ENCODE measurements around the gene DIS3L.
A peak's percentile ranks its signal among the peaks of the same experiment; 100 is the strongest.
"Not testable (repeated sequence)": the region's sequence is repeated elsewhere in the genome, so short reads cannot be mapped to it uniquely, and the experiment has no call there.

Gene DIS3L

DNA sequence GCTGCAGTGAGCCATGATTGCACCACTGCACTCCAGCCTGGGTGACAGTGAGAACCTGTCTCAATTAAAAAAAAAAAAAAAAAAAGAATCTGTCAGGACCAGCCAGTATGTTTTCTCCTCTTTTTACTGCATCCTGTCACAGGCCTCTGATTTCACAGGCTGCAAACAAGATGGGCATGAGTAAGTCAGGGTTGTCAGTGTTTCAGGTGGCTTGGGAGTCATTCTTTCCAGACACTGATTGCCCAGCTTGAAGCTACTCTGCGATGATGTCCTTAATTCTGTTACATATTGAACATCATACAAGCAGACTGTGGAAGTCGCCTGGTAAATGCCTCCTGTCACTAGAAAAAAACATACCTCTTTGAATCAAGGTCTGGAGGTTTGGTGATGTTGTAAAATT, 18.8 kb downstream of the DIS3L start:
- no peak for DNase-seq

DNA sequence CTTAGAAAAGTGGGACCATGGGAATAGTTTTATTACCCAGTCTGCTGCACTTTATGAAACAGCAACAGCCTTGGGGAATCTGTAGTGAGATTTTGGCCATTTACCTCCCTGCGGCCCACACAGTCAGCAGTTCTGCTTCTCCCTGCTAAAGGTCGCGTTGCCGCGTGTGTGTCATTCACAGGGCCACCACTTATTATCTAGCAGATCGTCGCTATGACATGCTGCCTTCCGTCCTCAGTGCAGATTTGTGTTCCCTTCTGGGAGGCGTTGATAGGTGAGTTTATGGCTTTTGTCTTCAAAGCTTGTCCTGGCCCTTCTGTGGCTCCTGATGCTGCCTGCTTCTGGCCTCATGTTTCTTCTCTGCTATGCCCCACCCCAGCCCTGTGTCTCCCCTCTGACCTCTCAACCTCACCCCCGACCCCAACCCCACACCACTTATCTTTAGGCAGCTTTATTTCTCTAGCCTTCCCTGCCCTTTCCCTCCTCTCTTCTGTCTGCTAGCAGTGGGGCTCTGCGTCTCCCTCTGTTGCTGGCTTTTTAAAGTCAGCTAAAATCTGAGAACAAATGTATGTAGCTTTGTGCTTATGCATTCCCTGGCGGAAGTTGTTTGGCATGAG, 30.1 kb downstream of the DIS3L start:
- DNase-seq = no peak

DNA sequence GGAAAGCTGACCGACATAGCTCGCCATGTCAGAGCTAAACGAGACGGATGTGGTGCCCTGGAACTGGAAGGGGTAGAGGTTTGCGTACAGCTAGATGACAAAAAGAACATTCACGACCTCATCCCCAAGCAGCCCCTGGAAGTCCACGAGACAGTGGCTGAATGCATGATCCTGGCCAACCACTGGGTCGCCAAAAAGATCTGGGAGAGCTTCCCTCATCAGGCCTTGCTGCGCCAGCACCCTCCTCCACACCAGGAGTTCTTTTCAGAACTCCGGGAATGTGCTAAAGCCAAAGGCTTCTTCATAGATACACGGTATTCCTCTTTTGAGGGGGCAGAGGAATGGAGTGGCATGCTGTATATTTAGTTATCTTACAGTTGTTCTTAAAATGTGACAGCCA, 32.7 kb downstream of the DIS3L start:
- DNase-seq = no peak

DNA sequence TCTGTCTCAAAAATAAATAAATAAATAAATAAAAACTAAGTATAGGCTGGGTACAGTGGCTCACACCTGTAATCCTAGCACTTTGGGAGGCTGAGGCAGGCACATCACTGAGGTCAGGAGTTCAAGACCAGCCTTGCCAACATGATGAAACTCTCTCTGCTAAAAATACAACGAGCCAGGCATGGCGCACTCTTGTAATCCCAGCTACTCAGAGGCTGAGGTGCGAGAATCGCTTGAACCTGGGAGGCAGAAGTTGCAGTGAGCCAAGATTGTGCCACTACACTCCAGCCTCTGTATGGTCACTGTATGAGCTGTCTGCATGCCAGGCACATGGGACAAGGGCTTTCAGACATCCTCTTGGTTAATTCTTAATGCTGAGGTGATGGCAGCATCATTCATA, 34.4 kb downstream of the DIS3L start:
- no peak for DNase-seq

DNA sequence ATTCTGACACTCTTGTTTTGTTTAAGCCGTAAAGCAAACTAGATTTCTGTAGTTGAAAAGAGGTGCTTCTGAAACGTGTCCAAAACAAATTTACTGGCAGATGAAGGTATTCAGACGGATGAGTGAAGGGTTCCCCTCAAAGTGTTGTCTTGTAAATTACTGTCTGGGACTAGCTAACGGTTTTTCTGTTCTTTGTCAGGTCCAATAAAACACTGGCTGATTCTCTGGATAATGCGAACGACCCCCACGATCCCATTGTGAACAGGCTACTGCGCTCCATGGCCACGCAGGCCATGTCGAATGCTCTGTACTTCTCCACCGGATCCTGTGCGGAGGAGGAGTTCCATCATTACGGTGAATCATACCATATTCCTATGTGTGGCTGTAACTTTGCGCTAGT, 35.4 kb downstream of the DIS3L start:
- no peak for DNase-seq

DNA sequence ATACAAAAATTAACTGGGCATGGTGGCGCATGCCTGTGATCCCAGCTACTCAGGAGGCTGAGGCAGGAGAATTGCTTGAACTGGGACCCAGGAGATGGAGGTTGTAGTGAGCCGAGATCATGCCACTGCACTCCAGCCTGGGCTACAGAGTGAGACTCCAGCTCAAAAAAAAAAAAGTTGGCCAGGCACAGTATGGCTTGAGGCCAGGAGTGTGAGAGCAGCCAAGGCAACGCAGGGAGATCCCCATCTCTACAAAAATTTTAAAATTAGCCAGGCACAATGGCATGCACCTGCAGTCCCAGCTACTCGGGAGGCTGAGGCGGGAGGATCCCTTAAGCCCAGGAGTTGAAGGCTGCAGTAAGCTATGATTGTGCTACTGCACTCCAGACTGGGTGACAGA, 55.2 kb downstream of the DIS3L start:
- DNase-seq = not testable (repeated sequence)

DNA sequence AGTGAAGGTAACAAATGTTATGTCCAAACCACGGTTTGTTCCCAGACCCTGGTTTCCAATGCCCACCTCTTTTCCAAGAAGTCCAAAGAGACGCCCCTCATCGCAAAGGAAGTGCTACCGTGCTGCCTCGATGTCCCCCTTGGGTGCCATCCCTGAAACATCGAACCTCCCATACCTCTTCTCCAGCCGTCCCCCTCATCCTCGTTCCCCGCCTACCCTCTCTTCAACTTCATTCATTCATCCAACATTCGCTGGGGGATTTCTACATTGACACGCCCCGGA, 62.6 kb downstream of the DIS3L start:
- no peak for DNase-seq

DNA sequence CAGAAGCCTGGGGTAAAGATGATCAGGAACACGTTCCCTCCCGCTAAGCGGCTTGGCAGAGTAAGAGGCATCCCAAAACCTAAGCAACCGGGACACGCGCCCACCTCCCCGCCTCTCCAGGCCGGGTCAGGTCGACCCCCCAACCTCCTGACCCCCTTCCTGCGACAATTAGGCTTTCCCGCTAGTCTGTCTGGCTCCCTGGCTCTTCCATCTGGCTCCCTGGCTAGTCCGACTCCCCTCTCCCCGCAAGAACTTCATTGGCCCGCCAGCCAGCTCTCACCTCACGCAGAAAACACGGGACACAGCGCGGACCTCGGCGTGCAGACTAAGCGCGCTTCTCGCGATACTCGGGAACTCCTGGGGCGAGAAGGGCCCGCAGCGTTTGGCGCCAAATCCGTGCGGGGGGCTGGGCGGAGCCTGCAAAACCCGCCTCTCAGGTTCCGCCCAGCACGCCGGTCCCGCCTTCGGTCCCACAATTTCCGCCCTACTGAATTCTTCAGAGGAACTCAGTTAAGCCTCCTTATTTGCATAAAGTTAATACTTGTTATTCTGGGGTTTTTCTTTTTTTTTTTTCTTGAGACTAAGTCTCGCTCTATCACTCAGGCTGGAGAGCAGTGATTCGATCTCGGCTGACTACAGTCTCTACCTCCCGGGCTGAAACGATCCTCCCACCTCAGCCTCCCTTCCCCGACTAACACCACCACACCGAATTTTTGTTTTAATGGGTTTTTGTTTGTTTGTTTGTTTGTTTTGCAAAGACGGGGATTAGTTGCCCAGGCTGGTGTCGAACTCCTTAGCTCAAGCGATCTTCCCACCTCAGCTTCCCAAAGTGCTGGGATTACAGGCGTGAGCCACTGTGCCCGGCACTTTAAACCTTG, 63.2 kb downstream of the DIS3L start, which contains the start of gene TIPIN:
TIPIN (minus strand) TSS at position 327 of the 878 bp plus-strand sequence. CDS start 3,738 bp downstream, outside the sequence.
- DNase-seq = peak; percentile 91

DNA sequence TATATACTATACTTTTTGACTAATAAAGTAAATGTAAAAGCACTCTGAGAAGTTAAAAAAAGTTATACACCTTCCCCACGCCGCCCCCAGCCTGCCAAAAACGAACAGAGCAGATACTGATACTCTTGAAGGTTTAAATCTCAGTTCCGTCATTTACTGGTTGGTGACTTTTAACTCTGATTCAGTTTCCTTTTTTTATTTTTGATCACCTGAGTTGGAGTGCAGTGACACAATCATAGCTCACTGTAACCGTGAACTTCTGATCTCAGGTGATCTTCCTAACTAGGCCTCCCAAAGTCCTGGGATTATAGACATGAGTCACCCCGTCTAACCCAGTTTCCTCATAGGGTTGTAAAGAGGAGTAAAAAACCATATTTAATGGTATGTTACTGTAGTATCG, 66.4 kb downstream of the DIS3L start:
- DNase-seq = no peak

DNA sequence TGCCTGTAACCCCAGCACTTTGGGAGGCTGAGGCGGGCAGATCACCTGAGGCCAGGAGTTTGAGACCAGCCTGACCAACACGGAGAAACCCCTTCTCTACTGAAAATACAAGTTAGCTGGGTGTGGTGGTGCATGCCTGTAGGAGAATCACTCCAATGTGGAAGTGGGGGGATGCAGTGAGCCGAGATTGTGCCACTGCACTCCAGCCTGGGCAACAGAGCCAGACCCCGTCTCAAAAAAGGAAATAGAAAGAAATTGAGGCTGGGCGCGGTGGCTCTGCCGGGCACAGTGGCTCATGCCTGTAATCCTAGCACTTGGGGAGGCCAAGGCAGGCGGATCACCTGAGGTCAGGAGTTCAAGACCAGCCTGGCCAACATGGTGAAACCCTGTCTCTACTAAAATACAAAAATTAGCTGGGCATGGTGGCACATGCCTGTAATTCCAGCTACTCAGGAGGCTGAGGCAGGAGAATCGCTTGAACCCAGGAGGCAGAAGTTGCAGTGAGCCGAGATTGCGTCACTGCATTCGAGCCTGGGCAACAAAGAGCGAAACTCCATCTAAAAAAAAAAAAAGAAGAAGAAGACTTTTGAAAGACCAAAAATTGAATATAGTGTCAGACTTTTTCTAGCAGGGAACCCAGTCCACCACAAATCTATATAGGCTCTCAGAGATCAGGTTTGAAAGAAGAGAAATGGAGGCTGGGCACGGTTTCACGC, 68.5 kb downstream of the DIS3L start:
- not testable (repeated sequence) for DNase-seq

DNA sequence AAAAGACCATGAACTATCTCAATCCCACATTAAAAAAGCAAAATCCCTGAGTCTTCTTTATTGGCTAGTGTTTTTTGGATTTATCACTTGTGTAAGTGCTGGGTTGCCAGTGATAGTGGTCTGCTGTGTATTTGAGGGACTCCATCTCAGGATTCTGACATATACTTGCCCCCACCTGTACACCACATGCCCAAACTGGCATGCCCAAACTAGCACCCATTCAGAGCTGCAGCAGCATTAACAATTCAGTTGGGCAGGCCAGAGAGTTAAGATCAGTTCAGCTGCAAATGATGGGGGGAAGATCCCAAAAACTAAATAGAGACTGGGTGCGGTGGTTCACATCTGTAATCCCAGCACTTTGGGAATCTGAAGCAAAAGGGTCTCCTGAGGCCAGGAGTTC, 69.4 kb downstream of the DIS3L start:
- DNase-seq = no peak

DNA sequence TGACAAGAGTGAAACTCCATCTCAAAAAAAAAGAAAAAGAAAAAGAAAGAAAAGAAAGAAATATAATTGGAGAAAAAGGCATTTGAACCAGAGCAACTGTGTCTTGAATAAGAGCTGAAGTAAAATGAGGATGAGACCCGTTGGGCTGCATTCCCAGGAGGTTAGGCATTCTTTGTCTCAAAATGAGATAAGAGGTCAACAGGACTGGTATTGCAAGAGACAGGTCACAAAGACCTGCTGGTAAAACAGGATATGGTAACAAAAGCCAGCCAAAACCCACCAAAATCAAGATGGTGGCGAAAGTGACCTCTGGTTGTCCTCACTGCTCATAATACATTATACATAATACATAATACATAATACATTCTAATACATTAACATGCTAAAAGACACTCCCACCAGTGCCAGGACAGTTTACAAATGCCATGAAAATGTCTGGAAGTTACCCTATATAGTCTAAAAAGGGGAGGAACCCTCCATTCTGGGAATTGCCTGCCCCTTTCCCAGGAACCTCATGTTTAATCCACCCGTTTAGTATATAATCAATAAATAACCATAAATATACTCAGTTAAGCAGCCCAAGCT, 71.7 kb downstream of the DIS3L start:
- DNase-seq = no peak

DNA sequence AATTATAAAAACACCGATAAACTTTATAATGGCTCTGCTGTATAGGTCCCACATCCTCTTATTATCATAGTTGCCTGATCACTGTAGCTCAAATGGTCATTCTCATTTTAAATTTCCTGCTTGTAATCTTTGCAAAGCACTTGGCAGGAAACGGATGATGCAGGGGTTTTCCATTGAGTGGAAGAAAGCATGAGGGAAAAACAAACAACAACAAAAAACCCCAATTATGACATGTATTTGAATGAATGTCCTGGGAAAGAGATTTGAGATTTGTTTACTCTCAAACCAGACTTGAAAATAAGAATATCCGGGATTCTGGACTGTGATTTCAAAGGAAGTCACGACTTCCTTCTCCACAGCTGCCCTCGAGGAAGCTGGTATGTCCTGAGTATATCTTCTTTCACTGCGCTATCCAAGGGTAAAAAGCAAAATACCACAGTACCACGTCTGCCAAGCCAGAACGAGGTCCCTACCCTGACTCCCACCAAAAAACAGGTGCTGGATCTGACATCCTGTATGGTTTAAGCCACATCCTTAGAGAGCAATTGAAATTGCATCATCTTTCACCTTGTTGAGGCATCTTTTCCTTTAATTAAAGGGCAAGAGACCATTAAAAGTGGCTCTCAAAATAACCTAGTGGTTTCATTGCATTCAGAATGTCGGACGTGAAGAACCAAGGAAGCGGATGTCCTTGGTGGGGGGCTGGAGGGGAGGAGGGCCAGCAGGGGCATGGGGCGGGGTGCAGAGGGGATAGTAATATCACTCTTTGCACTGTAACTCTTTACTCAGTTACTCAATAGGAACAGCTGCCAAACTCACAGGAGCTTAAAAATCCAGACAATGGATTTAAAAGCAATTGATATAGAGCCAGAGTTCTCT, 76.6 kb downstream of the DIS3L start:
- peak; percentile 5 for DNase-seq

DNA sequence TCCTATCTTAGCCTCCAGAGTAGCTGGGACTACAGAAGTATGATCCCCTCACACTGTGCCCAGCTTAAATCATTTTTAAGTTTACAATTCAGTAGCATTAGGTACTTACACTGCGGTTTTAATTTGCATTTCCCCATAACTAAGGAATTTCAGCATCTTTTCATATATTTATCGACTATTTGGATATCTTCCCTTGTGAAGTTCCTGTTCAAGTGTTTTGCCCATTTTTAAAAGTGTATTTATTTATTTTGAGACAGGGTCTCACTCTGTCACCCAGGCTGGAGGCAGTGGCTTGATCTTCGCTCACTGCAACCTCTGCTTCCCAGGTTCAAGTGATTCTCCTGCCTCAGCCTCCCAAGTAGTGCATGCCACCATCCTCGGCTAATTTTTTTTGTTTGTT, 80.8 kb downstream of the DIS3L start:
- DNase-seq = no peak

DNA sequence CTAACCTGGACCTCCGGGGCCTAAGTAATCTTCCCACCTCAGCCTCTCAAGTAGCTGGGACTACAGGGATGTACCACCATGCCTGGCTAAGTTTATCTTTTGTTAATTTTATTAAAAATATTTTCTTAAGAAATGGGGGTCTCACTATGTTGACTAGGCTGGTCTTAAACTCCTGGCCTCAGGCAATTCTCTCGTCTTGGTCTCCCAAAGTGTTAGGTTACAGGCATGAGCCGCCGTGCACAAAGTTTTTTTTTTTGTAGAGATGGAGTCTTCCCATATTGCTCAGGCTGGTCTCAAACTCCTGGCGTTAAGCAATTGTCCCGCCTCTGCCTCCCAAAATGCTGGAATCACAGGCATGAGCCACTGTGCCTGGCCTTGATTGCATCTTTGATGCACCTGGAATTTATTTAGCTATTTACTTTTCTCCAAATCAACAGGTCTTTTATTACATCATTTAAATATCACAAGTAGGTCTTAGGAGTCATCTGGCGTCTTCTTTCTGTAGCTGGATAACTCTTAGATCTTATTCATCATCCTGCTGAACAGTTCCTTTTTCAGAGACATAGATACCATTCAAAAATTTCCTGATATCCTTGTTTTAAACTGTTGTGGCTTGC, 85.6 kb downstream of the DIS3L start:
- no peak for DNase-seq

DNA sequence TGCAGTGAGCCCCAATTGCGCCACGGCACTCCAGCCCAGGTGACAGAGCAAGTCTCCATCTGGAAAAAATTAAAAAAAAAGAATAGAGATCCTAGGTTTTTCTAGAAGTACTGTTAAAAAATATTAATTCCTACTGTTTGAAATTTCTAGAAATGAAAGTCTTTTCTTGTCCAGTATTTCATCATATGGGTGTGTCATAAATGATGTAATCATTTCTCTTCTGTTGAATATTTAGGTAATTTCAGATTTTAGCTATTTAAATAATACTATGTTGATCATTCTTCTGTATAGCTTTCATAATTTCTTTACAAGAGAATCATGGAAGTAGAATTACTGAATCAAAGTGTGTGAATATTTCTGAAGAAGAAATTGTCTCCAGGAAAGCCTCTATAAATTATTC, 88.0 kb downstream of the DIS3L start:
- DNase-seq = not testable (repeated sequence)

Data from NCI-H345 (cell line).